ENCODE results near the gene RSPRY1. TPM values are rescaled to one million over a fixed set of nuclear protein-coding genes. Genes with fewer than 3 reads are reported as not detected.
A peak's percentile ranks its signal among the peaks of the same experiment; 100 is the strongest.

RSPRY1 gene
- total RNA-seq, 2 donors from 2014 or later: 36.4 to 43.6 TPM

DNA sequence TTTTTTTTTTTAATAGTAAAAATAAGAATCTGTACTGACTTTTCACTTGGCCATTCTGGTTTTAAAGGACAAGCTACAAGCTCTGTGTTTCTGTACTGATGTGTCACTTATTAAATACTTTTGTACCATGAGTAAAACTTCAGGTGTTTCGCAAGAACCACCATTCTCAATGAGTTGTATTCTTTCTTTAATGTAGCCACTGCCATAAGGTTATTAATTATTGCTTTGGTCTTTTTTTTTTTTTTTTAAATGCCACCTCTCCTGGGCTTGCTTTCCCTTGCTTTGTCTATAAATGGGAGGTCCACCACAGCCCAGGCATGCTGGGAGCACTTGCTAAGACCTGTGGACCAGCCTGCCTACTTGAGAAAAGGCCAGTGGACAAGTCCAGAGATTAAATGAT lies 67.3 kb downstream of the RSPRY1 start:
- Mint-ChIP-seq H3K27ac (no peak overlapping the region), H3K27me3 (no peaks in the 10 kb centered on the region), H3K36me3 (peaks cover 14% of the 10 kb centered on the region), H3K4me3 (no peak overlapping the region), H3K4me1 (ENCODE audit: low read depth in 2 of 2) (peaks cover 0 to 2% of the 10 kb centered on the region in 2 donors), H3K9me3 (no peaks in the 10 kb centered on the region)
- DNase-seq (ENCODE audit: low spot score): no peak
- no peak for ATAC-seq

DNA sequence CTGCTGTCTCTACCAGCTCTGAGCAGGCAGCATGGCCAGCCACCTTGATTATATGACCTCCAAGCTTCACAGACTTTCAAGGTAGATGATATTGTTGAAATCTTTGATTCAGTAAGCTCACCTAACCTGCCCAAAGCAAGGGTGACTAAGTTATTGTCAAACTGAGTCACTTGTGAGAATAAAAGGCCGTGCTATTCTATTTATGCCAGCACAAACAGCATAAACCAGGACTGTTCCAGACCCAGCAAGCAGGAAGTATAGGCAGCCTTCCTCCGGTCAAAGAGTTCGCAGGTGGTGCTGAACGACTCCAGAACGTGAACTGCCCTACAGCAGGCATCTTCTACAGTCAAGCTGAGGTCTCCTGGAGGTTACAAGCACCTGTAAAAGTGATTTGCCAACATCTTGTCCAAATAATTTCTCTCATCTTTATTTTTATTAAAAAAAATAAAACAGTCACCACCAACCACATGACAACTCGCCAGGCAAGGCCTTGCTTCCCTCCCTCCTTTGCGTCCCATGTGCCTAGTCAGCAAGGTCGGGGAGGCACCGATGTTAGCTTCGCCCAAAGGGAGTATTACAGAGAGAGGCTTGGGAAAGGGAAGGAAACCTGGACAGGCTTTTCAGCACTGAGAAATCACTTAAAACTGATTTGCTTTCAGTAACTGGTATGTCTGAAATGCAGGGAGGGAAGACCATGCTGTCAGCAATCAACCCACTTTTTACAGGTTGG lies 69.7 kb downstream of the RSPRY1 start:
- Mint-ChIP-seq H3K36me3 (peaks cover 7% of the 10 kb centered on the region), H3K27ac (no peak overlapping the region), H3K27me3 (no peaks in the 10 kb centered on the region), H3K4me3 (no peak overlapping the region), H3K4me1 (ENCODE audit: low read depth in 2 of 2) (peaks cover 0 to 6% of the 10 kb centered on the region in 2 donors), H3K9me3 (no peaks in the 10 kb centered on the region)
- no peak for ATAC-seq
- no peak for DNase-seq (ENCODE audit: low spot score)

DNA sequence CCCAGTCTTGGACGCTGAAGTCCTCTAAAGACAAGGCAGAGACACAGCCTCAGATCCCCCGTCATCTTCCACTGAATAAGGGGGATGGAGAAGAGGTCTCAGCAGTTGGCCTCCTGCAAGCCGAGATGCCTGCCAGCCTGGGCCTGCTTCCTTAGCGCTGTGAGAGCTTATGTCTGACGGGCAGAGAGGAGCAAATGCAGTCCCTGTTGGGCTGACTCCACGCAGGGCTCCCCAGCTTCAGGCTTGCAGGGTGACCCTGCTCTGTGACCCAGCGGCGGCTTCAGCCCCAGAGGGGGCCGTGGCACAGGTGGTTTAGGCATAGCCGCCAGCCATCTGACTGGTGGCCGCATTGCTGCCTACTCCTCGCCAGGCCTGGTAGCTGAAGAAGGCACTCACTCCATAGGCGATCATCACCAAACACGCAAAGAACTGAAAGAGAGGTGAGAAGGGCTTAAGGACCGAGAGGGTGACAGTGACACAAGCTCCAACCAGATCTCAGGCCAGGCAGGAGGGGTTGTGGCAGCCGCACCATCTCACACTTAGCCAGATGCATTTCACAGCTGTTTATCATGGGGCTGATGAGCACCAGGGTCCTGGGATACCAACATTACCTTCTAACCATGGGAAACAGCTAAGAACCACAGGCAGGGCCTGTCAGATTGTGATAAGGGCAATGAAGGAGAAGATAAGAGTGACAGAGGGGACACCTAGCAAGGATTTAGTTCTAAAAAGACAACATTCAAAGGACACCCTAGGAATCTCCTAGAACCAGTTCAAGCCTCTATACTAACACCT lies 70.7 kb downstream of the RSPRY1 start:
- Mint-ChIP-seq H3K4me3 (no peak overlapping the region), H3K36me3 (peaks cover 7% of the 10 kb centered on the region), H3K27me3 (no peaks in the 10 kb centered on the region), H3K27ac (no peak overlapping the region), H3K4me1 (ENCODE audit: low read depth in 2 of 2) (peaks cover 0 to 6% of the 10 kb centered on the region in 2 donors), H3K9me3 (no peaks in the 10 kb centered on the region)
- DNase-seq (ENCODE audit: low spot score) (no peak), ATAC-seq (no peak)

GRCh38 chr16:57257455-57258070 lies 71.4 kb downstream of the RSPRY1 start:
- H3K27me3 Mint-ChIP-seq: no peaks in the 10 kb centered on the region
- H3K4me3 Mint-ChIP-seq: no peak overlapping the region
- no peak overlapping the region for H3K27ac Mint-ChIP-seq
- DNase-seq (ENCODE audit: low spot score): no peak
- ATAC-seq: no peak
- peaks cover under 1% of the 10 kb centered on the region for H3K36me3 Mint-ChIP-seq
- no peaks in the 10 kb centered on the region for H3K9me3 Mint-ChIP-seq
- H3K4me1 Mint-ChIP-seq (ENCODE audit: low read depth in 2 of 2): peaks cover 0 to 6% of the 10 kb centered on the region in 2 donors

DNA sequence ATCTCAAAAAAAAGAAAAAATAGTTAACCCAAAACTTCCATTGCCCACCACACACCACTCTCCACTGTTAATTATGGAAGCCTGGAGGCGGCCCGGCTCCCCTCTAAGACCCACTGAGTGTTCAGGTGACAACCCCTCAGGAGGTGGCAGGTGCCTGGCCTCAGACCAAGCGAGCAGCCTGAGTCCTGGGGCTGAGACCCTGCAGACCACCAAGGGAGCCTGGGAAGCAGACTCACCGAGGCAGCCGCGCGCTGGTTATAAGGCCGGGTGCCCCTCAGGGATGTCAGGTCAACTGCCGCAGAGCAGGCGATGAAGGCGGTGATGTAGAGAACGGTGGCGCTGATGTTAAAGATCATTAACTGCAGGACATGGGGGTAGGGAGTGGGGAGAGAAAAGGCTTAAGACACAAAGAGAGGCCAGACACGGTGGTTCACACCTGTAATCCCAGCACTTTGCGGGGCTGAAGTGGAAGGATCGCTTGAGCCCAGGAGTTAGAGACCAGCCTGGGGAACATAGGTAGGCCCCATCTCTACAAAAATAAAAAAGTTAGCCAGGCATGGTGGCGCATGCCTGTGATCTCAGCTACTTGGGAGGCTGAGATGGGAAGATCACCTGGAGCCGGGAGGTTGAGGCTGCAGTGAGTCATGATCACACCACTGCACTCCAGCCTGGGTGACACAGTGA lies 72.2 kb downstream of the RSPRY1 start:
- H3K27me3 Mint-ChIP-seq: no peaks in the 10 kb centered on the region
- ATAC-seq (no peak), DNase-seq (ENCODE audit: low spot score) (no peak)
- no peaks in the 10 kb centered on the region for H3K36me3 Mint-ChIP-seq
- peak overlapping the region in 1 of 2 donors; percentile 67 for H3K27ac Mint-ChIP-seq
- no peak overlapping the region for H3K4me3 Mint-ChIP-seq
- no peaks in the 10 kb centered on the region for H3K9me3 Mint-ChIP-seq
- peaks cover 0 to 8% of the 10 kb centered on the region in 2 donors for H3K4me1 Mint-ChIP-seq (ENCODE audit: low read depth in 2 of 2)

DNA sequence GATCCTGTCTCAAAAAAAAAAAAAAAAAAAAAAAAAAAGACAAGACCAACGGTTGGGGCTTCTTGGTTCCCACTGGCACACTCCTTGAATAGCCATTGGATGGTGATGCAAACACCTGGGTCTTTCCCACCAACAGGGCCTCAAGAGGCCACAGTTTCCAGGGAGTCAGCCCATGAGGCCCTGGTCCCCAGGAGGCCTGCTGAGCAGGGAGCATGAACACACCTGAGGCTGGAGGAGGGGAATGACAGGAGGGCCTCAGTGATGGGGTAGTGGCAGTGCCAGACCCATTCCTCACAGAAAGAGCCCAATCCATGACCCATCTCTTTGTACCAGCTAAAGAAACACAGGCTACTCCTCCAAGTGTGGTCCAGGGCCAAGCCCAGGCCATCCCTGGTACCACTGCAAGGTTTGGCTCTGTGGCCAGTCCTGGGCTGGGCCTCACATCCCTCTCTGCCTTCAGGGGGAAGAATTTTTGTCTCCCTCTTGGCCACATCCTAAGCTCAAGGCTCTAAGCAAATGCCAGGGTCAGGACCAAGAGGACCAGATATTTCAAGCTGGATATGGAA lies 72.9 kb downstream of the RSPRY1 start:
- no peaks in the 10 kb centered on the region for H3K9me3 Mint-ChIP-seq
- no peaks in the 10 kb centered on the region for H3K27me3 Mint-ChIP-seq
- no peak for DNase-seq (ENCODE audit: low spot score)
- H3K4me1 Mint-ChIP-seq (ENCODE audit: low read depth in 2 of 2): peaks cover 0 to 8% of the 10 kb centered on the region in 2 donors
- H3K36me3 Mint-ChIP-seq: no peaks in the 10 kb centered on the region
- H3K4me3 Mint-ChIP-seq: no peak overlapping the region
- no peak overlapping the region for H3K27ac Mint-ChIP-seq
- no peak for ATAC-seq

GRCh38 chr16:57260294-57260929 lies 74.3 kb downstream of the RSPRY1 start:
- H3K27me3 Mint-ChIP-seq: no peaks in the 10 kb centered on the region
- H3K4me3 Mint-ChIP-seq: peak overlapping the region; percentile 47
- peaks cover 0 to 8% of the 10 kb centered on the region in 2 donors for H3K4me1 Mint-ChIP-seq (ENCODE audit: low read depth in 2 of 2)
- peak overlapping the region; percentile 69 to 83 for H3K27ac Mint-ChIP-seq
- ATAC-seq: peak; percentile 39 to 63
- no peak for DNase-seq (ENCODE audit: low spot score)
- no peaks in the 10 kb centered on the region for H3K9me3 Mint-ChIP-seq
- no peaks in the 10 kb centered on the region for H3K36me3 Mint-ChIP-seq

GRCh38 chr16:57261806-57262205 lies 75.7 kb downstream of the RSPRY1 start:
- Mint-ChIP-seq H3K9me3 (no peaks in the 10 kb centered on the region), H3K36me3 (no peaks in the 10 kb centered on the region), H3K4me1 (ENCODE audit: low read depth in 2 of 2) (peaks cover 0 to 6% of the 10 kb centered on the region in 2 donors), H3K4me3 (no peak overlapping the region), H3K27me3 (no peaks in the 10 kb centered on the region), H3K27ac (no peak overlapping the region)
- no peak for DNase-seq (ENCODE audit: low spot score)
- no peak for ATAC-seq

DNA sequence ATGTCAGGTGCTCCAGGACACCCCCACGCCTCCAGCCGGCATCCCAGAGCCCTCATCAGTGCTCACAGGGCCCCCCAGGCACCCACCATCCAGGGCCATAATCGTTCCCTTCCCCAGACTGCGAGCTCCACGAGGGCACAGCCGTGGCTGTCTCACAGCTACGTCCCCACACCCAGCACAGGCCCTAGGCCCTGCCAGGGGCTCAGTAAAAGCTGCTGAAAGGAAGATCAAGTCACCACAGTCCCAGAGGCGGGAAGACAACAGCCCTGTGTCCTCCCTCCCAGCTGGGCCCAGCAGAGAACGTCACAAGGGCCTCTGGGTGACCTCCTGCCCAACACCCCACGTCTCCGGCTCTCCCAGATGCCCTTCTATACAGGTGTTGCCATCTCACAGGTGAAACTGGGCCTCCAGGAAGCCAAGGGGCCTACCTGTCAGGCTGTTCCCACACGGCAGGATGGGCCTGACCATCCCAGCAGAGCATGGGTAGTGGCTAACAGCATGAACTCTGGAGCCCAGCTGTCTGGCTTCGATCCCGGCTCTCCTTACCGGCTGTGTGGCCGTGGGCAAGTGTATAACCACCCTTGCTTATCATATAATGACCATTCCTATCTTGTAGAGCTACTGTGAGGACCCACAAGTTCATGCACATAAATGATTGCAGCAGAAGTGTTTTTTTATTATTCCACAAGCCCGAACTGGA lies 76.9 kb downstream of the RSPRY1 start:
- no peaks in the 10 kb centered on the region for H3K27me3 Mint-ChIP-seq
- H3K27ac Mint-ChIP-seq: peak overlapping the region in 1 of 2 donors; percentile 63
- H3K4me1 Mint-ChIP-seq (ENCODE audit: low read depth in 2 of 2): peaks cover 0 to 6% of the 10 kb centered on the region in 2 donors
- H3K4me3 Mint-ChIP-seq: no peak overlapping the region
- H3K36me3 Mint-ChIP-seq: no peaks in the 10 kb centered on the region
- DNase-seq (ENCODE audit: low spot score) (no peak), ATAC-seq (no peak)
- no peaks in the 10 kb centered on the region for H3K9me3 Mint-ChIP-seq

DNA sequence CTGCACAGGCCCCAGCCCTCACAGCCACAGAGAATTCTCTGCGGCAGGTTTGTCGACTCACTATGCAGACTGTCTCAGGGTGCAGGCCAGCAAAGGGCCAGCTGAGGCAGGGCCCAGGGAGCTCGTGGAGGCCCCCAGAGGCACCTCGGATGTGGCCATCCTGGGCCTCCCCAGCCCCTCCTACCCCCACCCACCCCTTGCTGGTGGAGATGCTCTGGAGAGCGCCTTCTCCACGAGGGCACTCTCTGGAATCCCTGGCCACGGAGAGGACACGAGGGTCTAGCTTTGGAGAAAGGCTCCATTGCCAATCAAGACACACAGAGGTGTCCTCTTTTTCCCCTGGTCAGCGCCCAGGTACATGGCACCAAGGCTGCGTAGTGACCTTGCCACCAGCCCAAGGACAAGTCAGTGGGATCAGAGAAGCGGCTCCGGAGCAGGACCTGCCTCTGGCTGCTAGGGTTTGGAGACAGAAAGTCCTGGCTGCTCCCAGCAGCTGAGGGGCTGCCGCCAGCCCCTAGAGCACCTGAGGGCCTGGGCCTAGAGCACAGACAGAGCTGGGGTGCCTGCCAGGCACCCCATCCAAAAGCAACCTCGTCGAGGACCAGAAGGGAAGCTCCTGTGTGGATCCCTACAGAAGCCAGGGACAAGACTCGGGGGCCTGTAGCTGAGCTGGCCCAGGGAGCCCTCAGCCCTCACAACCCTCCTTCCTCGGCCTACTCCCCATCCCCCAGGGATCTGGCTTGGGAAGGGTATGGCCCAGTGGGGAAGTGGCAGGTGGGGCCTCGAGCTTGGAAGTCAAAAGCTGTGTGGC lies 77.6 kb downstream of the RSPRY1 start:
- Mint-ChIP-seq H3K4me3 (no peak overlapping the region), H3K9me3 (no peaks in the 10 kb centered on the region), H3K4me1 (ENCODE audit: low read depth in 2 of 2) (peaks cover 0 to 6% of the 10 kb centered on the region in 2 donors), H3K27me3 (no peaks in the 10 kb centered on the region), H3K36me3 (no peaks in the 10 kb centered on the region), H3K27ac (no peak overlapping the region)
- no peak for ATAC-seq
- no peak for DNase-seq (ENCODE audit: low spot score)

- H3K36me3 Mint-ChIP-seq: no peaks in the 10 kb centered on the region
- DNase-seq (ENCODE audit: low spot score) (no peak), ATAC-seq (no peak)
- no peaks in the 10 kb centered on the region for H3K9me3 Mint-ChIP-seq
- H3K4me1 Mint-ChIP-seq (ENCODE audit: low read depth in 2 of 2): peaks cover 0 to 6% of the 10 kb centered on the region in 2 donors
- no peak overlapping the region for H3K4me3 Mint-ChIP-seq
- H3K27ac Mint-ChIP-seq: no peak overlapping the region
- no peaks in the 10 kb centered on the region for H3K27me3 Mint-ChIP-seq
Observed at GRCh38 chr16:57264381-57264780, 78.3 kb downstream of the RSPRY1 start.

- H3K27ac Mint-ChIP-seq: no peak overlapping the region
- DNase-seq (ENCODE audit: low spot score) (no peak), ATAC-seq (no peak)
- H3K27me3 Mint-ChIP-seq: no peaks in the 10 kb centered on the region
- H3K4me3 Mint-ChIP-seq: no peak overlapping the region
- no peaks in the 10 kb centered on the region for H3K9me3 Mint-ChIP-seq
- peaks cover 0 to 6% of the 10 kb centered on the region in 2 donors for H3K4me1 Mint-ChIP-seq (ENCODE audit: low read depth in 2 of 2)
- H3K36me3 Mint-ChIP-seq: no peaks in the 10 kb centered on the region
Observed at GRCh38 chr16:57264950-57265371, 78.8 kb downstream of the RSPRY1 start.
